Measurements from ENCODE around the gene NEK6. TPM values are rescaled to one million over a fixed set of nuclear protein-coding genes. Genes with fewer than 3 reads are reported as not detected.

NEK6 gene
- total and polyA plus RNA-seq, 10 donors, result 11.2 to 71.3 (median 41.1) TPM

GRCh38 chr9:124345751-124346281, 88.1 kb downstream of the NEK6 start:
- Histone ChIP-seq H3K36me3 (peaks cover 0 to 98% (median 73%) of the 10 kb centered on the region in 6 donors), H3K9me3 (no peaks in the 10 kb centered on the region), H3K27me3 (replicated peaks in 1 of 7) (no peaks in the 10 kb centered on the region), H3K27ac (no peak overlapping the region), H3K4me1 (peaks cover 0 to 12% (median 5%) of the 10 kb centered on the region in 6 donors), H3K4me3 (no peak overlapping the region)
- intact Hi-C loops (cut with DNase I; ENCODE audit: low total_unique reads), result no loop called here
- peak in 1 of 3 donors; percentile 37 for TF ChIP-seq POLR2AphosphoS5 (IDR thresholded peaks at IDR 0.05)
- no peak for TF ChIP-seq POLR2A (IDR thresholded peaks at IDR 0.05)
- DNase-seq, result peak; percentile 45
- WGBS, 5 donors, result 86 to 92% (median 87%) methylated on average over 7 to 9 of the region's 9 CpGs

- H3K9me3 ChIP-seq, result no peaks in the 10 kb centered on the region
- TF ChIP-seq, protein P1, sequence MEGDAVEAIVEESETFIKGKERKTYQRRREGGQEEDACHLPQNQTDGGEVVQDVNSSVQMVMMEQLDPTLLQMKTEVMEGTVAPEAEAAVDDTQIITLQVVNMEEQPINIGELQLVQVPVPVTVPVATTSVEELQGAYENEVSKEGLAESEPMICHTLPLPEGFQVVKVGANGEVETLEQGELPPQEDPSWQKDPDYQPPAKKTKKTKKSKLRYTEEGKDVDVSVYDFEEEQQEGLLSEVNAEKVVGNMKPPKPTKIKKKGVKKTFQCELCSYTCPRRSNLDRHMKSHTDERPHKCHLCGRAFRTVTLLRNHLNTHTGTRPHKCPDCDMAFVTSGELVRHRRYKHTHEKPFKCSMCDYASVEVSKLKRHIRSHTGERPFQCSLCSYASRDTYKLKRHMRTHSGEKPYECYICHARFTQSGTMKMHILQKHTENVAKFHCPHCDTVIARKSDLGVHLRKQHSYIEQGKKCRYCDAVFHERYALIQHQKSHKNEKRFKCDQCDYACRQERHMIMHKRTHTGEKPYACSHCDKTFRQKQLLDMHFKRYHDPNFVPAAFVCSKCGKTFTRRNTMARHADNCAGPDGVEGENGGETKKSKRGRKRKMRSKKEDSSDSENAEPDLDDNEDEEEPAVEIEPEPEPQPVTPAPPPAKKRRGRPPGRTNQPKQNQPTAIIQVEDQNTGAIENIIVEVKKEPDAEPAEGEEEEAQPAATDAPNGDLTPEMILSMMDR (IDR thresholded peaks at IDR 0.05 in 8 of 11, conservative IDR thresholded peaks at IDR 0.05 in 3 of 11), result no peak
- peak in 1 of 3 donors; percentile 36 for TF ChIP-seq POLR2AphosphoS5 (IDR thresholded peaks at IDR 0.05)
- H3K4me1 ChIP-seq, result peaks cover 0 to 12% (median 5%) of the 10 kb centered on the region in 6 donors
- H3K36me3 ChIP-seq, result peaks cover 0 to 99% (median 80%) of the 10 kb centered on the region in 6 donors
- H3K27ac ChIP-seq, result no peak overlapping the region
- 61 to 88% (median 82%) methylated on average over 5 to 34 of the region's 34 CpGs for WGBS, 5 donors
- intact Hi-C loops (cut with DNase I; ENCODE audit: low total_unique reads), result no loop called here
- H3K4me3 ChIP-seq, result no peak overlapping the region
- DNase-seq, result peak; percentile 71
- no peaks in the 10 kb centered on the region for H3K27me3 ChIP-seq (replicated peaks in 1 of 7)
Measured at GRCh38 chr9:124346347-124347163, 88.8 kb downstream of the NEK6 start.

GRCh38 chr9:124347206-124347967, 89.6 kb downstream of the NEK6 start:
- Histone ChIP-seq H3K27ac (no peak overlapping the region), H3K27me3 (replicated peaks in 1 of 7) (no peaks in the 10 kb centered on the region), H3K9me3 (no peaks in the 10 kb centered on the region), H3K4me3 (no peak overlapping the region), H3K4me1 (peaks cover 0 to 5% (median 2%) of the 10 kb centered on the region in 6 donors), H3K36me3 (peaks cover 2 to 99% (median 84%) of the 10 kb centered on the region in 6 donors)
- TF ChIP-seq POLR2A (IDR thresholded peaks at IDR 0.05), result no peak
- TF ChIP-seq POLR2AphosphoS5 (IDR thresholded peaks at IDR 0.05), result no peak
- TF ChIP-seq, protein P1 (IDR thresholded peaks at IDR 0.05 in 8 of 11, conservative IDR thresholded peaks at IDR 0.05 in 3 of 11), result no peak
- intact Hi-C loops (cut with DNase I; ENCODE audit: low total_unique reads), result no loop called here
- DNase-seq, result peak; percentile 53
- WGBS, 5 donors, result 89 to 95% (median 89%) methylated on average over 23 to 26 of the region's 26 CpGs

DNA sequence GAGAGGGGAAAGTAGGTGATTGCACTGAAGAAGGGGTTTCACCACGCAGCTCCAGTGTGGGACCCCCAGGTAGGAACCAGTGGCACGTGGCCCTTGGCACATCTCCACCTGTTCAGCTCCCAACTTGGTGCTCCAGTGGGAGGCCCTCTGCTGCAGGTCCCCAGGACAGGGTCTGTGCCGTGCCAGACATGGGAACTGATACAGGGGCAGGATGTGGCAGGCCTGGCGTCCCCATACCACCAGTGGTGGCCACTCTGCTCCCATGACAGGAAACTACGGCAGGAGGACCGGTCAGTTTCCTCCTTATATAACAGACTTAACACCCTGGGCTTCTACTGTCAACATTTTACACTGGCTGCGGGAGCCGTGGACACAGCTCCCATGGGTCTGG, 90.2 kb downstream of the NEK6 start:
- TF ChIP-seq, protein P1 (IDR thresholded peaks at IDR 0.05 in 8 of 11, conservative IDR thresholded peaks at IDR 0.05 in 3 of 11), result no peak
- TF ChIP-seq POLR2A (IDR thresholded peaks at IDR 0.05), result no peak
- peaks cover 0 to 1% (median 0%) of the 10 kb centered on the region in 6 donors for H3K4me1 ChIP-seq
- WGBS, 5 donors, result 81 to 96% (median 94%) methylated on average over 7 to 8 of the region's 8 CpGs

More for the DNA sequence above, 90.2 kb downstream of the NEK6 start:
- no peaks in the 10 kb centered on the region for H3K27me3 ChIP-seq (replicated peaks in 1 of 7)
- no peak overlapping the region for H3K27ac ChIP-seq
- peaks cover 2 to 99% (median 89%) of the 10 kb centered on the region in 6 donors for H3K36me3 ChIP-seq
- intact Hi-C loops (cut with DNase I; ENCODE audit: low total_unique reads), result no loop called here
- peak; percentile 43 for DNase-seq
- H3K4me3 ChIP-seq, result no peak overlapping the region
- no peaks in the 10 kb centered on the region for H3K9me3 ChIP-seq

All from spleen (tissue), 11 donors.